ENCODE data around the gene STK11.

STK11 gene

DNA sequence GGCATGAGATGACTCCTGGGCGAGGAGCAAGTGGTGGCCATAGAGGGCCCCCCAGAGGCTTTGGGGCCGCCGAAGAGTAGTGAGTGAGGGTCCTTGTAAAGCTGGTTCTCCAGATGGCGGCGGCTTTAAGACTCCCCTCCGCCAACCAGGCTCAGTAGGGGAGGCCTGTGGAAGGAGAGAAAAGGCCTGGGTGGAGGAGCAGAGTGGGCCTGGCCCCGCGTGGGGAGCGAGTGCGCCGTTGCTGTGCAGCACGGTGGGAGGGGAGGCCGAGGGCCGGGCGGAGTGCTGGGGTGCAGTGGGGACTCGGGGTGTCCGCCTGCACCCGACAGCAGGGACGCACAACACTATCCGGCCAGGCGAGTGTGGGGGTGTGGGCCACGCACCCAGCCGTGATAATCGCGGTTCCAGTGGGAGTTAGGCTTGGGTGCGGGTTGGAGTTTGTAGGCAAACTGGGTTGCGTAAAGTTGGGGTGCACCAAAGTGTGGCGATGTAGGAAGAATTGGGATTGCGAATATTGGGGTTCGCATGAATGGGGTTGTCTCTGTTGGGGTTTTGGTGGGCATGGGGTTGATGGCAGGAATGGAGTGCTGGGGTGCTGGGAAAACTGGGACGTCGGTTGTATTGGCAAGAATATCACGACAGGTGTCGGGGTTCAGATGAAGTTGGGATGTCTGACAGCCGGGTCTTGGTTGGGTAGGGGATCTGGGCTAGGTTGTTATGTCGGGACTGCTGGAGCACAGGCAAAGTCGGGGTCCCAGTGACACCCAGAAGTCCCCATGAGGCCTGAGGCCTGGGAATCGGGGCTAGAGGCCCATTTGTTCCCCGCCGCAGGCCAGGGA lies 62.9 kb downstream of the STK11 start:
- in situ Hi-C loops (cut with HindIII; ENCODE audit: low sequenced_read_pairs): no loop called here
- peak overlapping the region; percentile 63 for H3K4me3 ChIP-seq (ENCODE audit: low read depth, low read length)
- TF ChIP-seq, protein P1, sequence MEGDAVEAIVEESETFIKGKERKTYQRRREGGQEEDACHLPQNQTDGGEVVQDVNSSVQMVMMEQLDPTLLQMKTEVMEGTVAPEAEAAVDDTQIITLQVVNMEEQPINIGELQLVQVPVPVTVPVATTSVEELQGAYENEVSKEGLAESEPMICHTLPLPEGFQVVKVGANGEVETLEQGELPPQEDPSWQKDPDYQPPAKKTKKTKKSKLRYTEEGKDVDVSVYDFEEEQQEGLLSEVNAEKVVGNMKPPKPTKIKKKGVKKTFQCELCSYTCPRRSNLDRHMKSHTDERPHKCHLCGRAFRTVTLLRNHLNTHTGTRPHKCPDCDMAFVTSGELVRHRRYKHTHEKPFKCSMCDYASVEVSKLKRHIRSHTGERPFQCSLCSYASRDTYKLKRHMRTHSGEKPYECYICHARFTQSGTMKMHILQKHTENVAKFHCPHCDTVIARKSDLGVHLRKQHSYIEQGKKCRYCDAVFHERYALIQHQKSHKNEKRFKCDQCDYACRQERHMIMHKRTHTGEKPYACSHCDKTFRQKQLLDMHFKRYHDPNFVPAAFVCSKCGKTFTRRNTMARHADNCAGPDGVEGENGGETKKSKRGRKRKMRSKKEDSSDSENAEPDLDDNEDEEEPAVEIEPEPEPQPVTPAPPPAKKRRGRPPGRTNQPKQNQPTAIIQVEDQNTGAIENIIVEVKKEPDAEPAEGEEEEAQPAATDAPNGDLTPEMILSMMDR (IDR thresholded peaks at IDR 0.05; ENCODE audit: low read depth, low read length, missing control alignments): no peak
- DNase-seq (ENCODE audit: low read depth): no peak

DNA sequence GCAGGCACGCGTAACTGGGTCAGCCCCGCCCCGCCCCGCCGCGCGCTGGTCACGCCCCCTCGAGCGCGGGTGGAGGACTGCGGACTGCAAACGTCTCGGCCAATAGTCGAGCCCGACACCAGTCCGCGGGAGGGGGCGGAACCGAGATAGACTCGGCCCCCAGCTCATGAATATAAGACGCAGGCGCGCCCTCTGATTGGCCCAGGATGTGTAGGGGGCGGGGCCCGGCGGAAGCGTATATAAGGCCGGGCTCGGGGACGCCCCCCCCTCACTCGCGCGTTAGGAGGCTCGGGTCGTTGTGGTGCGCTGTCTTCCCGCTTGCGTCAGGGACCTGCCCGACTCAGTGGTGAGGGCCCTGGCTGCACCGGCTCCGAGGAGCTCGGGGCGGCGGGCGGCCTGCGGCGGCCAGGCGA lies 63.5 kb downstream of the STK11 start, which contains the start of gene CIRBP:
TSS of gene CIRBP (plus strand) at position 268 of the 413 bp plus-strand sequence. CDS start 1,602 bp downstream, outside the sequence.
- peak; percentile 96 for DNase-seq (ENCODE audit: low read depth)
- in situ Hi-C loops (cut with HindIII; ENCODE audit: low sequenced_read_pairs): no loop called here
- H3K4me3 ChIP-seq (ENCODE audit: low read depth, low read length): peak within 1 kb of the TSS; percentile 63
- TF ChIP-seq, protein P1 (IDR thresholded peaks at IDR 0.05; ENCODE audit: low read depth, low read length, missing control alignments): no peak

GRCh38 chr19:1269478-1270212 lies 64.1 kb downstream of the STK11 start:
- TF ChIP-seq, protein P1 (IDR thresholded peaks at IDR 0.05; ENCODE audit: low read depth, low read length, missing control alignments): no peak
- H3K4me3 ChIP-seq (ENCODE audit: low read depth, low read length): peak overlapping the region; percentile 63
- in situ Hi-C loops (cut with HindIII; ENCODE audit: low sequenced_read_pairs): no loop called here
- peak; percentile 59 for DNase-seq (ENCODE audit: low read depth)

DNA sequence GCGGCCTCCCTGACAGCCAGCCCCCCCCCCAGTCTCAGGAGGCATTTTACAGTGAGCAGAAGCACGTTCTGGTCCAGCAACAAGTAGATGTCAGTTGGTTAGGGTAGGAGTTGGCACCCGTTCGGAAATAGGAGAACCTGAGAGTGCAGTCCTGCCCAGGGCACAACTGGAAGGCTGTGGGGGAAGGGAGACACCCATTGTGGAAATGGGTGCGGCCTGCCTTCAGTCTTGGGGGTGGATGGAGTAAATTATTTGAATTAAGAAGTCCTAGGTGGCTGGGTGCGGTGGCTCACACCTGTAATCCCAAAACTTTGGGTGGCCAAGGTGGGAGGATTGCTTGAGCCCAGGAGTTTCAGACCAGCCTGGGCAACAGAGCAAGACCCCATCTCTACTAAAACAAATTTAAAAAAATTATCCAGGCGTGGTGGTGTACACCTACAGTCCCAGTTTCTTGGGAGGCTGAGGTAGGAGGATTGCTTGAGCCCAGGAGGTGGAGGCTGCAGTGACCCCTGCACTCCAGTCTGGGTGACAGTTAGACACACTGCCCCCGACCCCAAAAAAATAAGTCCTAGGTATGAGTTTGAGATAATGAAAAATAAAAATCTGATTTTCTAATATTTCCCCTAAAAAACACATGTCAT lies 64.8 kb downstream of the STK11 start:
- TF ChIP-seq, protein P1 (IDR thresholded peaks at IDR 0.05; ENCODE audit: low read depth, low read length, missing control alignments): no peak
- DNase-seq (ENCODE audit: low read depth): no peak
- in situ Hi-C loops (cut with HindIII; ENCODE audit: low sequenced_read_pairs): no loop called here
- peak overlapping the region; percentile 63 for H3K4me3 ChIP-seq (ENCODE audit: low read depth, low read length)

DNA sequence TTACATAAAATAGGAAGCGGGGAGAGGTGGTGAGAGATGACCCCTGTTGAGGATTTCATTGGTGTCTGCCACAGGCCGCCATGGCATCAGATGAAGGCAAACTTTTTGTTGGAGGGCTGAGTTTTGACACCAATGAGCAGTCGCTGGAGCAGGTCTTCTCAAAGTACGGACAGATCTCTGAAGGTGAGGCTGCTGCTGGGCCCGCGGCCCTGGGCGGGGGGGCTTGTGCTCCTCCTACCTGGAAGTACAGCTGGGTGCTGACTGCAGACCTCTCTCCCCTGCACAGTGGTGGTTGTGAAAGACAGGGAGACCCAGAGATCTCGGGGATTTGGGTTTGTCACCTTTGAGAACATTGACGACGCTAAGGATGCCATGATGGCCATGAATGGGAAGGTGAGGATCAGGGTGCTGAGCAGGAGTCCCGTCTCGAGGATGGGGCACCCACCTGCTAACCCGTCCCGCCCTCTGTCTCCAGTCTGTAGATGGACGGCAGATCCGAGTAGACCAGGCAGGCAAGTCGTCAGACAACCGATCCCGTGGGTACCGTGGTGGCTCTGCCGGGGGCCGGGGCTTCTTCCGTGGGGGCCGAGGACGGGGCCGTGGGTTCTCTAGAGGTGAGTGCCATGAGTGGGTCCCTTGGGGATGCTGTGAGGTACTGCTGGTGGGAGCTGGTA lies 65.4 kb downstream of the STK11 start:
- in situ Hi-C loops (cut with HindIII; ENCODE audit: low sequenced_read_pairs): no loop called here
- TF ChIP-seq, protein P1 (IDR thresholded peaks at IDR 0.05; ENCODE audit: low read depth, low read length, missing control alignments): no peak
- H3K4me3 ChIP-seq (ENCODE audit: low read depth, low read length): peak overlapping the region; percentile 63
- no peak for DNase-seq (ENCODE audit: low read depth)
